A673 (cell line): ENCODE results near the gene CCDC34. TPM values are rescaled to one million over a fixed set of nuclear protein-coding genes. Genes with fewer than 3 reads are reported as not detected.

Experiments used
- BruUV-seq: library from RNA; stranded (reverse); fragments of 400-500 nt; replicated peaks from 2 replicates; lab custom pipeline; 2021; lab: Mats Ljungman, UMichigan
- CTCF ChIA-PET: fragments of 300-600 bp; sonication (Branson Sonifier 250); formaldehyde crosslinking; loops from one replicate; lab custom pipeline; 2022; ENCODE audit warnings: antibody characterized with exemption; lab: Charles Lee
- POLR2A ChIA-PET: fragments of 300-600 bp; sonication (Branson Sonifier 250); formaldehyde crosslinking; loops from one replicate; lab custom pipeline; 2022; ENCODE audit warnings: antibody characterized with exemption; ENCODE audit not compliant: low non-redundant PET; lab: Charles Lee
- DNase-seq: peaks from one replicate; pipeline ENCODE4 v3.0.0-alpha.2; 2015; ENCODE audit warnings: low spot score
- H3K27ac ChIP-seq: fragments of 200-600 bp; sonication (generic); 2 replicates; pipeline ENCODE4 v1.5.1; 2016; ENCODE audit warnings: mixed run types, low read depth, mild to moderate bottlenecking, mixed read lengths, antibody characterized with exemption, low read length; ENCODE audit not compliant: poor library complexity, severe bottlenecking
- H3K27me3 ChIP-seq: fragments of 200-600 bp; sonication (generic); replicated peaks from 2 replicates; pipeline ENCODE4 v1.6.1; 2017; ENCODE audit warnings: mixed run types, low read depth, mild to moderate bottlenecking, mixed read lengths, antibody characterized with exemption, low read length; ENCODE audit not compliant: insufficient read depth, poor library complexity
- H3K36me3 ChIP-seq: fragments of 200-600 bp; sonication (generic); 2 replicates; pipeline ENCODE4 v1.6.1; 2016; ENCODE audit warnings: mixed run types, mild to moderate bottlenecking, mixed read lengths, antibody characterized with exemption, low read length; ENCODE audit not compliant: insufficient read depth, poor library complexity, severe bottlenecking
- H3K4me1 ChIP-seq: fragments of 200-600 bp; sonication (generic); 2 replicates; pipeline ENCODE4 v1.6.1; 2017; ENCODE audit warnings: mixed run types, mild to moderate bottlenecking, mixed read lengths, antibody characterized with exemption, low read length; ENCODE audit not compliant: insufficient read depth, poor library complexity, severe bottlenecking
- H3K4me3 ChIP-seq: fragments of 200-600 bp; sonication (generic); 2 replicates; pipeline ENCODE4 v1.5.1; 2016; ENCODE audit warnings: low read depth, mixed run types, mild to moderate bottlenecking, mixed read lengths, low read length; ENCODE audit not compliant: poor library complexity, severe bottlenecking
- H3K9me3 ChIP-seq: fragments of 200-600 bp; sonication (generic); 2 replicates; pipeline ENCODE4 v1.6.1; 2016; ENCODE audit warnings: mixed run types, low read depth, mild to moderate bottlenecking, mixed read lengths, antibody characterized with exemption, low read length; ENCODE audit not compliant: poor library complexity, severe bottlenecking
- EZH2 ChIP-seq: fragments of 200-600 bp; sonication (generic); IDR thresholded peaks from 2 replicates; pipeline ENCODE4 v1.6.1; 2017; ENCODE audit warnings: borderline replicate concordance, low read depth, mild to moderate bottlenecking, mixed read lengths, antibody characterized with exemption, low read length; ENCODE audit not compliant: poor library complexity, severe bottlenecking
- intact Hi-C: fragments of 100-400 bp; cut with micrococcal nuclease; formaldehyde crosslinking; loops from one replicate; pipeline ENCODE4 v1.10.0; 2022; ENCODE audit not compliant: unreplicated experiment
- total RNA-seq: library from RNA; stranded (reverse); gene quantifications from 2 replicates; pipeline ENCODE4 v1.2.3, GENCODE V29; 2021
- TF ChIP-seq, protein P1 (sequence below): fragments of 300-800, 200-600 bp; sonication (generic); conservative IDR thresholded peaks from 2 replicates; pipeline ENCODE4 v1.5.1; 2017; ENCODE audit warnings: low read depth, mild to moderate bottlenecking, antibody characterized with exemption, low read length, moderate library complexity, mixed read lengths

CCDC34 gene
- total RNA-seq, 1 experiment from 2014 or later, result 101 TPM

GRCh38 chr11:27349919-27350318, 13.1 kb downstream of the CCDC34 start:
- H3K4me1 ChIP-seq, result peaks cover 48% of the 10 kb centered on the region
- H3K27ac ChIP-seq, result no peak overlapping the region
- no peaks in the 10 kb centered on the region for H3K9me3 ChIP-seq
- intact Hi-C loops, result no loop called here
- DNase-seq, result no peak
- H3K36me3 ChIP-seq, result no peaks in the 10 kb centered on the region
- no peaks in the 10 kb centered on the region for H3K27me3 ChIP-seq
- no peak overlapping the region for H3K4me3 ChIP-seq
- TF ChIP-seq, protein P1, sequence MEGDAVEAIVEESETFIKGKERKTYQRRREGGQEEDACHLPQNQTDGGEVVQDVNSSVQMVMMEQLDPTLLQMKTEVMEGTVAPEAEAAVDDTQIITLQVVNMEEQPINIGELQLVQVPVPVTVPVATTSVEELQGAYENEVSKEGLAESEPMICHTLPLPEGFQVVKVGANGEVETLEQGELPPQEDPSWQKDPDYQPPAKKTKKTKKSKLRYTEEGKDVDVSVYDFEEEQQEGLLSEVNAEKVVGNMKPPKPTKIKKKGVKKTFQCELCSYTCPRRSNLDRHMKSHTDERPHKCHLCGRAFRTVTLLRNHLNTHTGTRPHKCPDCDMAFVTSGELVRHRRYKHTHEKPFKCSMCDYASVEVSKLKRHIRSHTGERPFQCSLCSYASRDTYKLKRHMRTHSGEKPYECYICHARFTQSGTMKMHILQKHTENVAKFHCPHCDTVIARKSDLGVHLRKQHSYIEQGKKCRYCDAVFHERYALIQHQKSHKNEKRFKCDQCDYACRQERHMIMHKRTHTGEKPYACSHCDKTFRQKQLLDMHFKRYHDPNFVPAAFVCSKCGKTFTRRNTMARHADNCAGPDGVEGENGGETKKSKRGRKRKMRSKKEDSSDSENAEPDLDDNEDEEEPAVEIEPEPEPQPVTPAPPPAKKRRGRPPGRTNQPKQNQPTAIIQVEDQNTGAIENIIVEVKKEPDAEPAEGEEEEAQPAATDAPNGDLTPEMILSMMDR, result no peak
- no peak for TF ChIP-seq EZH2
- CTCF ChIA-PET, result no interaction called here
- POLR2A ChIA-PET, result no interaction called here
- no TSS peak for BruUV-seq

DNA sequence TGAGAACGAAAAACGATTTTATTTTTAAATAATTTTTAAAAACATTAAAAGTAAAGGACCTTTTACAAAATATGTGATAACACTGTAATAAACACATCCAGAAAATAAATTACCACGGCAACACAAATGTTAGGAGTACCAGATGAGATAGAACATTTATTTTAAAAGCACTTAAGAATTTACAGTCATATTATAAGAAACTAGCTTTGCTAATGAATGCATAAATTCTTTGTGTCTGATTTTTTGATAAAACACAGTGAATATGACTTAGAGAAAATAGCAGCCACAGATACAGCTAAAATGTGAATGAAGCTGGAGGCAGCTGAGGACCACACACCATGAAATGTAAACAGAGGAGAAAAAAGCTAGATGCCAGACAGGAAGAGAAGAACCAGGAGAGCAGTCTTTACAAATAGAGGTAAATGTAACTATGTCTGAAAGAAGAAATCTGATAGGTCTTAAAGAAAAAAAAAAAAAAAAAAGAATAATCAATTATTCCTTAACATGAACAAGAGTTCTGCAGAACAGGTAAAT, 14.6 kb downstream of the CCDC34 start:
- Histone ChIP-seq H3K27me3 (no peaks in the 10 kb centered on the region), H3K27ac (no peak overlapping the region), H3K4me1 (peaks cover 45% of the 10 kb centered on the region), H3K9me3 (no peaks in the 10 kb centered on the region), H3K36me3 (no peaks in the 10 kb centered on the region), H3K4me3 (no peak overlapping the region)
- intact Hi-C loops, result no loop called here
- no TSS peak for BruUV-seq
- no peak for DNase-seq
- ChIA-PET POLR2A (no interaction called here), CTCF (no interaction called here)
- TF ChIP-seq, protein P1, result no peak
- no peak for TF ChIP-seq EZH2

- BruUV-seq, result no TSS peak
- TF ChIP-seq, protein P1, result no peak
- TF ChIP-seq EZH2, result no peak
- DNase-seq, result peak; percentile 70
- ChIA-PET CTCF (no interaction called here), POLR2A (no interaction called here)
- Histone ChIP-seq H3K27ac (peak overlapping the region; percentile 1), H3K9me3 (no peaks in the 10 kb centered on the region), H3K36me3 (no peaks in the 10 kb centered on the region), H3K4me1 (peaks cover 45% of the 10 kb centered on the region), H3K27me3 (no peaks in the 10 kb centered on the region), H3K4me3 (no peak overlapping the region)
- intact Hi-C loops, result no loop called here
These were observed 15.4 kb downstream of the CCDC34 start for GRCh38 chr11:27347359-27348339.
